Stimulated activated CD8-positive, alpha-beta memory T cell treated with anti-CD3 and anti-CD28 coated beads, Interleukin-12 subunit alpha, Interleukin-12 subunit beta, amount 100 ng/mL, for 24 hours (primary cell): ENCODE results near the gene NCAPH2.

ENCODE experiments used
- DNase-seq: peaks from one replicate; pipeline ENCODE4 v3.0.0-alpha.2; 2020; ENCODE audit errors: extremely low read depth

Gene NCAPH2

GRCh38 chr22:50573491-50574382 lies 65.7 kb downstream of the NCAPH2 start:
- no peak for DNase-seq

GRCh38 chr22:50574383-50574755 lies 66.3 kb downstream of the NCAPH2 start:
- no peak for DNase-seq
